HepG2 (cell line): ENCODE data around the gene PSMB8. TPM values are rescaled to one million over a fixed set of nuclear protein-coding genes. Genes with fewer than 3 reads are reported as not detected.

ENCODE experiments used
- ARNT2 ChIP-seq: sonication (generic); formaldehyde crosslinking; IDR thresholded peaks from 2 replicates; pipeline ENCODE4 v1.8.0; 2022; ENCODE audit warnings: mild to moderate bottlenecking, low read depth, missing genetic modification reagents, moderate library complexity
- CSRNP1 ChIP-seq: sonication (generic); formaldehyde crosslinking; IDR thresholded peaks from 2 replicates; pipeline ENCODE4 v1.8.1; 2023; ENCODE audit warnings: mild to moderate bottlenecking, missing genetic modification reagents
- GLI4 ChIP-seq: sonication (generic); formaldehyde crosslinking; IDR thresholded peaks from 2 replicates; pipeline ENCODE4 v1.5.1; 2020; ENCODE audit warnings: missing genetic modification reagents, mild to moderate bottlenecking, moderate library complexity, borderline replicate concordance
- KDM1A ChIP-seq: IDR thresholded peaks from 2 replicates; pipeline ENCODE4 v1.6.1; 2016; ENCODE audit warnings: missing compliant biosample characterization
- MTF2 ChIP-seq: sonication (generic); formaldehyde crosslinking; IDR thresholded peaks from 2 replicates; pipeline ENCODE4 v1.5.0; 2020; ENCODE audit warnings: missing genetic modification reagents, borderline replicate concordance
- POLR2G ChIP-seq: fragments of 200-400 bp; formaldehyde crosslinking; IDR thresholded peaks from 2 replicates; pipeline ENCODE4 v1.6.1; 2018; ENCODE audit warnings: mild to moderate bottlenecking, low read depth, low read length, moderate library complexity
- RBFOX2 ChIP-seq: fragments of 200-400 bp; formaldehyde crosslinking; IDR thresholded peaks from 2 replicates; pipeline ENCODE4 v1.6.1; 2017; ENCODE audit warnings: low read depth, mild to moderate bottlenecking, low read length
- SP4 ChIP-seq: sonication (generic); formaldehyde crosslinking; IDR thresholded peaks from 2 replicates; pipeline ENCODE4 v1.8.1; 2023; ENCODE audit warnings: mild to moderate bottlenecking, missing genetic modification reagents
- SPEN ChIP-seq: sonication (generic); formaldehyde crosslinking; IDR thresholded peaks from 2 replicates; pipeline ENCODE4 v1.5.1; 2020; ENCODE audit warnings: low read depth, mild to moderate bottlenecking, missing genetic modification reagents
- ZNF550 ChIP-seq: sonication (generic); formaldehyde crosslinking; IDR thresholded peaks from 2 replicates; pipeline ENCODE4 v1.4.0; 2020; ENCODE audit warnings: mild to moderate bottlenecking, missing genetic modification reagents, borderline replicate concordance
- ZNF776 ChIP-seq: sonication (generic); formaldehyde crosslinking; IDR thresholded peaks from 2 replicates; pipeline ENCODE4 v1.4.0; 2020; ENCODE audit warnings: mild to moderate bottlenecking, missing genetic modification reagents
- polyA plus RNA-seq, 8 experiments: library from polyadenylated mRNA; depleted of rRNA in 3 of 8; stranded (reverse) in 7 of 8; unstranded in 1 of 8; fragments of >200 nt; fragmentation: Illumina TruSeq in 4 of 8; extraction: Trizol in 4 of 8; gene quantifications; 2 replicates each; pipeline versions ENCODE4 v1.2.1 to v1.2.3, GENCODE V29; 2011 to 2016; ENCODE audit warnings: low read depth in 4 of 8, missing spikeins in 1 of 8, mixed read lengths in 1 of 8; ENCODE audit not compliant: insufficient read depth in 1 of 8
- total RNA-seq, 5 experiments: library from RNA; depleted of rRNA; stranded (reverse); fragments of >200 nt; fragmentation: Illumina TruSeq; extraction: Trizol; gene quantifications; 2 replicates each; pipeline ENCODE4 v1.2.3, GENCODE V29; 2016; ENCODE audit warnings: low read depth in 1 of 5
- TF ChIP-seq, protein P1 (sequence below): sonication (generic); formaldehyde crosslinking; IDR thresholded peaks from 2 replicates; pipeline ENCODE4 v1.4.0; 2020; ENCODE audit warnings: missing genetic modification reagents, borderline replicate concordance
- TF ChIP-seq, protein P2 (sequence below): sonication (generic); formaldehyde crosslinking; IDR thresholded peaks from 2 replicates; pipeline ENCODE4 v1.8.0; 2022; ENCODE audit warnings: missing genetic modification reagents, mild to moderate bottlenecking, moderate library complexity, borderline replicate concordance
- TF ChIP-seq, protein P3 (sequence below): sonication (generic); formaldehyde crosslinking; IDR thresholded peaks from 2 replicates; pipeline ENCODE4 v1.5.0; 2020; ENCODE audit warnings: missing genetic modification reagents, mild to moderate bottlenecking, borderline replicate concordance
- TF ChIP-seq, protein P4 (sequence below): sonication (generic); formaldehyde crosslinking; IDR thresholded peaks from 2 replicates; pipeline ENCODE4 v1.5.1; 2020; ENCODE audit warnings: mild to moderate bottlenecking, moderate library complexity, missing genetic modification reagents

Gene PSMB8
- total and polyA plus RNA-seq, 2 of the 13 experiments (the other 11 are each of a cell fraction or from before 2014, with no cell fraction given): 30.7 to 64.7 TPM

- TF ChIP-seq, protein P1, sequence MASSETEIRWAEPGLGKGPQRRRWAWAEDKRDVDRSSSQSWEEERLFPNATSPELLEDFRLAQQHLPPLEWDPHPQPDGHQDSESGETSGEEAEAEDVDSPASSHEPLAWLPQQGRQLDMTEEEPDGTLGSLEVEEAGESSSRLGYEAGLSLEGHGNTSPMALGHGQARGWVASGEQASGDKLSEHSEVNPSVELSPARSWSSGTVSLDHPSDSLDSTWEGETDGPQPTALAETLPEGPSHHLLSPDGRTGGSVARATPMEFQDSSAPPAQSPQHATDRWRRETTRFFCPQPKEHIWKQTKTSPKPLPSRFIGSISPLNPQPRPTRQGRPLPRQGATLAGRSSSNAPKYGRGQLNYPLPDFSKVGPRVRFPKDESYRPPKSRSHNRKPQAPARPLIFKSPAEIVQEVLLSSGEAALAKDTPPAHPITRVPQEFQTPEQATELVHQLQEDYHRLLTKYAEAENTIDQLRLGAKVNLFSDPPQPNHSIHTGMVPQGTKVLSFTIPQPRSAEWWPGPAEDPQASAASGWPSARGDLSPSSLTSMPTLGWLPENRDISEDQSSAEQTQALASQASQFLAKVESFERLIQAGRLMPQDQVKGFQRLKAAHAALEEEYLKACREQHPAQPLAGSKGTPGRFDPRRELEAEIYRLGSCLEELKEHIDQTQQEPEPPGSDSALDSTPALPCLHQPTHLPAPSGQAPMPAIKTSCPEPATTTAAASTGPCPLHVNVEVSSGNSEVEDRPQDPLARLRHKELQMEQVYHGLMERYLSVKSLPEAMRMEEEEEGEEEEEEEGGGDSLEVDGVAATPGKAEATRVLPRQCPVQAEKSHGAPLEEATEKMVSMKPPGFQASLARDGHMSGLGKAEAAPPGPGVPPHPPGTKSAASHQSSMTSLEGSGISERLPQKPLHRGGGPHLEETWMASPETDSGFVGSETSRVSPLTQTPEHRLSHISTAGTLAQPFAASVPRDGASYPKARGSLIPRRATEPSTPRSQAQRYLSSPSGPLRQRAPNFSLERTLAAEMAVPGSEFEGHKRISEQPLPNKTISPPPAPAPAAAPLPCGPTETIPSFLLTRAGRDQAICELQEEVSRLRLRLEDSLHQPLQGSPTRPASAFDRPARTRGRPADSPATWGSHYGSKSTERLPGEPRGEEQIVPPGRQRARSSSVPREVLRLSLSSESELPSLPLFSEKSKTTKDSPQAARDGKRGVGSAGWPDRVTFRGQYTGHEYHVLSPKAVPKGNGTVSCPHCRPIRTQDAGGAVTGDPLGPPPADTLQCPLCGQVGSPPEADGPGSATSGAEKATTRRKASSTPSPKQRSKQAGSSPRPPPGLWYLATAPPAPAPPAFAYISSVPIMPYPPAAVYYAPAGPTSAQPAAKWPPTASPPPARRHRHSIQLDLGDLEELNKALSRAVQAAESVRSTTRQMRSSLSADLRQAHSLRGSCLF (CRISPR knock-in tag): peak; percentile 66; the same call in 1 of the 2 replicates
- TF ChIP-seq SPEN (CRISPR knock-in tag) (peak; percentile 84), ARNT2 (CRISPR knock-in tag) (0 out of 2 replicates have a peak, but pooled peaks have one; percentile 12), MTF2 (CRISPR knock-in tag) (peak; percentile 82), ZNF776 (peak; percentile 85), RBFOX2 (peak; percentile 78), CSRNP1 (CRISPR knock-in tag) (0 out of 2 replicates have a peak, but pooled peaks have one; percentile 26), GLI4 (0 out of 2 replicates have a peak, but pooled peaks have one; percentile 78), ZNF550 (CRISPR knock-in tag) (no peak; the same call in 1 of the 2 replicates), KDM1A (CRISPR knock-in tag) (peak; percentile 25; the same call in 1 of the 2 replicates), POLR2G (peak; percentile 55), SP4 (CRISPR knock-in tag) (no peak; the same call in 1 of the 2 replicates)
- TF ChIP-seq, protein P2, sequence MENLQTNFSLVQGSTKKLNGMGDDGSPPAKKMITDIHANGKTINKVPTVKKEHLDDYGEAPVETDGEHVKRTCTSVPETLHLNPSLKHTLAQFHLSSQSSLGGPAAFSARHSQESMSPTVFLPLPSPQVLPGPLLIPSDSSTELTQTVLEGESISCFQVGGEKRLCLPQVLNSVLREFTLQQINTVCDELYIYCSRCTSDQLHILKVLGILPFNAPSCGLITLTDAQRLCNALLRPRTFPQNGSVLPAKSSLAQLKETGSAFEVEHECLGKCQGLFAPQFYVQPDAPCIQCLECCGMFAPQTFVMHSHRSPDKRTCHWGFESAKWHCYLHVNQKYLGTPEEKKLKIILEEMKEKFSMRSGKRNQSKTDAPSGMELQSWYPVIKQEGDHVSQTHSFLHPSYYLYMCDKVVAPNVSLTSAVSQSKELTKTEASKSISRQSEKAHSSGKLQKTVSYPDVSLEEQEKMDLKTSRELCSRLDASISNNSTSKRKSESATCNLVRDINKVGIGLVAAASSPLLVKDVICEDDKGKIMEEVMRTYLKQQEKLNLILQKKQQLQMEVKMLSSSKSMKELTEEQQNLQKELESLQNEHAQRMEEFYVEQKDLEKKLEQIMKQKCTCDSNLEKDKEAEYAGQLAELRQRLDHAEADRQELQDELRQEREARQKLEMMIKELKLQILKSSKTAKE (CRISPR knock-in tag): no peak
- TF ChIP-seq, protein P3, sequence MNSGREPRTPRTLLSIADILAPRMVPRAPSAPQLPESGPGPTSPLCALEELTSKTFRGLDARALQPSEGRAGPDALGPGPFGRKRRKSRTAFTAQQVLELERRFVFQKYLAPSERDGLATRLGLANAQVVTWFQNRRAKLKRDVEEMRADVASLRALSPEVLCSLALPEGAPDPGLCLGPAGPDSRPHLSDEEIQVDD (CRISPR knock-in tag): no peak
- TF ChIP-seq, protein P4, sequence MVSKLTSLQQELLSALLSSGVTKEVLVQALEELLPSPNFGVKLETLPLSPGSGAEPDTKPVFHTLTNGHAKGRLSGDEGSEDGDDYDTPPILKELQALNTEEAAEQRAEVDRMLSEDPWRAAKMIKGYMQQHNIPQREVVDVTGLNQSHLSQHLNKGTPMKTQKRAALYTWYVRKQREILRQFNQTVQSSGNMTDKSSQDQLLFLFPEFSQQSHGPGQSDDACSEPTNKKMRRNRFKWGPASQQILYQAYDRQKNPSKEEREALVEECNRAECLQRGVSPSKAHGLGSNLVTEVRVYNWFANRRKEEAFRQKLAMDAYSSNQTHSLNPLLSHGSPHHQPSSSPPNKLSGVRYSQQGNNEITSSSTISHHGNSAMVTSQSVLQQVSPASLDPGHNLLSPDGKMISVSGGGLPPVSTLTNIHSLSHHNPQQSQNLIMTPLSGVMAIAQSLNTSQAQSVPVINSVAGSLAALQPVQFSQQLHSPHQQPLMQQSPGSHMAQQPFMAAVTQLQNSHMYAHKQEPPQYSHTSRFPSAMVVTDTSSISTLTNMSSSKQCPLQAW (CRISPR knock-in tag): peak; percentile 89
Measured at GRCh38 chr6:32838114-32838958, 5.5 kb downstream of the PSMB8 start, which contains the start of gene TAP2 (continued).
